Measurements from ENCODE around the gene CAMKK1. TPM values are rescaled to one million over a fixed set of nuclear protein-coding genes. Genes with fewer than 3 reads are reported as not detected.

Gene CAMKK1
- total RNA-seq, 1 donor, result 8.7 TPM

DNA sequence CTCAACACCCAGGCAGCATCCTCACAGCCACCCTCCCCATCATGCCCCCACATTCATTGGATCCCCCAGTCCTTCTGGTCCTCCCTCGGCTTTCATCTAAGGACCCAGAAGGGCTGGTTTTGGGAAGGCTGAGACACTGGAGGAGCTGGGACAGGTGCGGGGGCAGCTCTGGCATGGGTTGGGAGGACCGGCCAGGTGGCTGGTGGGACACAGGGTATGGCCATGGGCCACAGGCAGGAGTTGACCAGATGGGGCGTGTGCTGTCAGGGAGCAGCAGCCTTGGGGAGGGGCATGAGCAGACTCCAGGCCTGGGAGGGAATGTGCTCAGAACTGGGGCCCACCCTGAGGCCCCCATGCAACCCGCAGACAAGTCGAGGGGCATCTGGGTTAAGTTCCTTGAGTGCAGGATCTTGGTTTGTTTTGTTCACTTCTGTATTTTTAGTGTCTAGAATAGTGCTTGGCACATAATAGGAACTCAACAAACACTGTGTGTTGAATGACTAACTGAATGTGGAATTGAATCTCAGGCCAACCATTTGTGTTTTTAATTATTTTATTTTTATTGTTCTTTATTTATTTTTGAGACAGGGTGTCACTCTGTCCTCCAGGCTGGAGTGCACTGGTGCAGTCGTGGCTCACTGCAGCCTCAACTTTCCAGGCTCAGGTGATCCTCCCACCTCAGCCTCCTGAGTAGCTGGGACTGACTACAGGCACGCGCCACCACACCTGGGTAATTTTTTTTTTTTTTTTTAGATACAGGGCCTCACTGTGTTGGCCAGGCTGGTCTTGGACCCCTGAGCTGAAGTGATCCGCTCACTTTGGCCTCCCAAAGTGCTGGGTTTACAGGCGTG lies 17.8 kb upstream of the CAMKK1 start:
- no peak overlapping the region for H3K4me2 ChIP-seq (ENCODE audit: insufficient read depth, low read length)
- TF ChIP-seq, protein P1, sequence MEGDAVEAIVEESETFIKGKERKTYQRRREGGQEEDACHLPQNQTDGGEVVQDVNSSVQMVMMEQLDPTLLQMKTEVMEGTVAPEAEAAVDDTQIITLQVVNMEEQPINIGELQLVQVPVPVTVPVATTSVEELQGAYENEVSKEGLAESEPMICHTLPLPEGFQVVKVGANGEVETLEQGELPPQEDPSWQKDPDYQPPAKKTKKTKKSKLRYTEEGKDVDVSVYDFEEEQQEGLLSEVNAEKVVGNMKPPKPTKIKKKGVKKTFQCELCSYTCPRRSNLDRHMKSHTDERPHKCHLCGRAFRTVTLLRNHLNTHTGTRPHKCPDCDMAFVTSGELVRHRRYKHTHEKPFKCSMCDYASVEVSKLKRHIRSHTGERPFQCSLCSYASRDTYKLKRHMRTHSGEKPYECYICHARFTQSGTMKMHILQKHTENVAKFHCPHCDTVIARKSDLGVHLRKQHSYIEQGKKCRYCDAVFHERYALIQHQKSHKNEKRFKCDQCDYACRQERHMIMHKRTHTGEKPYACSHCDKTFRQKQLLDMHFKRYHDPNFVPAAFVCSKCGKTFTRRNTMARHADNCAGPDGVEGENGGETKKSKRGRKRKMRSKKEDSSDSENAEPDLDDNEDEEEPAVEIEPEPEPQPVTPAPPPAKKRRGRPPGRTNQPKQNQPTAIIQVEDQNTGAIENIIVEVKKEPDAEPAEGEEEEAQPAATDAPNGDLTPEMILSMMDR (IDR thresholded peaks at IDR 0.05; ENCODE audit: extremely low read depth, low read depth, low read length), result no peak
- H2AFZ ChIP-seq (ENCODE audit: low read length), result no peak overlapping the region
- H3K27ac ChIP-seq (ENCODE audit: low read depth, low read length), result no peak overlapping the region
- H3K27me3 ChIP-seq (ENCODE audit: insufficient read depth, low read length), result no peaks in the 10 kb centered on the region
- H3K36me3 ChIP-seq (ENCODE audit: insufficient read depth, low read length), result no peaks in the 10 kb centered on the region
- H3K79me2 ChIP-seq (ENCODE audit: insufficient read depth, low read length), result no peaks in the 10 kb centered on the region
- DNase-seq (ENCODE audit: insufficient read length, low spot score, missing footprints), result no peak
- no peaks in the 10 kb centered on the region for H4K20me1 ChIP-seq (ENCODE audit: insufficient read depth, low read length)
- H3K9me3 ChIP-seq (ENCODE audit: low read depth, low read length), result no peaks in the 10 kb centered on the region
- no peaks in the 10 kb centered on the region for H3K4me1 ChIP-seq (ENCODE audit: insufficient read depth, low read length)
- H3K4me3 ChIP-seq (ENCODE audit: insufficient read depth, low read length), result no peak overlapping the region

DNA sequence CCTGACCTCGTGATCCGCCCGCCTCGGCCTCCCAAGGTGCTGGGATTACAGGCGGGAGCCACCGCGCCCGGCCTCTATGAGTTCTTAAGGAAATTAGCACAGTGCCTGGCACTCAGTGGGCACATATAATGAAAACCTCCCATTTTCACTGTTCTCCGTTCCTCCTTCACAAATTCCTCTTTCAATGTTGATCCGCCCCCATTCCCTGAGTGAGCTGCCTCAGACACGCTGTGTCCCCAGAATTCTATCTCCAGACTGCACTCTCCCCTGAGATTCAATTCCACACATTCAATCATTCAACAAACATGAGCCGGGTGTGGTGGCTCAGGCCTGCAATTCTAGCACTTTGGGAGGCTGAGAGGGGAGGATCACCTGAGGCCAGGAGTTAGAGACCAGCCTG lies 16.4 kb upstream of the CAMKK1 start:
- H3K4me3 ChIP-seq (ENCODE audit: insufficient read depth, low read length), result no peak overlapping the region
- no peak for DNase-seq (ENCODE audit: insufficient read length, low spot score, missing footprints)

DNA sequence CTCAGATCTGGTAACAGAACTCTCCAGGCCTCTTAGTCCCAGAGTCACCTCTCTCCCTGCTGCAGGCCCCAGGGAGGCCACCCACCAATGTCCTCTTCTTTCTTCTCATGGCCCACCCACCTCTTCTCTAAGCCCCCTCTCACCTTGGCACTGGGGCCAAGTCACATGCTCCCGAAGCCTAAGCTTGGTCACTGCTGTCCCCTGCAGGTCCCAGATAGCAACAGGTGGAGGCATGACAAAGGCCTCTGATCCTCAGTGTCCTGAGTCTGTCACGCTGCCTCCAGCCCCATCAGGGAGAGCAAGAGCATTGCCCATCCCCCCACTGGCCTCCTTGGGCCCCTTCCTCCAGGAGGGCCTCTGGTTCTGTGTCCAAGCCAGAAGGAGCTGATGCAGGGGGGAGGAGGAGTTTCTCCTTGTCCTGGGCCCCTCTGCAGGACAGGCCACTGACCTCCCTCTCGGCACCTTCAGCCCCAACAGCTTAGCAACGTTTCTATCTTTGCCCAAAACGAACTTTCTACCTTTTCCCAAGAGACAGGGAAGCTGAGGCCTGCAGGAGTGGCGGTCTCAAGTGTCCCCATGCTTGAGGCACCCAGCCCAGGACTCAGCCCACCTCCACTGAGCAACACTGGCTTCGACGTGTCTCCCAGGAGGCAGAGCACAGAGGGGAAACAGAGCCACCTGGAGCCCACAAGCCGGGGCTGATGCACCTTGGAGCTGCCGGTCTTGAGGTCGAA lies 14.8 kb upstream of the CAMKK1 start:
- TF ChIP-seq, protein P1 (IDR thresholded peaks at IDR 0.05; ENCODE audit: extremely low read depth, low read depth, low read length), result peak; percentile 11
- no peaks in the 10 kb centered on the region for H3K36me3 ChIP-seq (ENCODE audit: insufficient read depth, low read length)
- DNase-seq (ENCODE audit: insufficient read length, low spot score, missing footprints), result no peak
- H3K4me3 ChIP-seq (ENCODE audit: insufficient read depth, low read length), result no peak overlapping the region
- H3K27ac ChIP-seq (ENCODE audit: low read depth, low read length), result no peak overlapping the region
- no peaks in the 10 kb centered on the region for H3K27me3 ChIP-seq (ENCODE audit: insufficient read depth, low read length)
- H3K4me2 ChIP-seq (ENCODE audit: insufficient read depth, low read length), result no peak overlapping the region
- H3K9me3 ChIP-seq (ENCODE audit: low read depth, low read length), result no peaks in the 10 kb centered on the region
- H4K20me1 ChIP-seq (ENCODE audit: insufficient read depth, low read length), result no peaks in the 10 kb centered on the region
- H3K79me2 ChIP-seq (ENCODE audit: insufficient read depth, low read length), result no peaks in the 10 kb centered on the region
- H3K4me1 ChIP-seq (ENCODE audit: insufficient read depth, low read length), result no peaks in the 10 kb centered on the region
- no peak overlapping the region for H2AFZ ChIP-seq (ENCODE audit: low read length)

More for the DNA sequence above, 16.4 kb upstream of the CAMKK1 start:
- H3K27me3 ChIP-seq (ENCODE audit: insufficient read depth, low read length), result no peaks in the 10 kb centered on the region
- H3K9me3 ChIP-seq (ENCODE audit: low read depth, low read length), result no peaks in the 10 kb centered on the region
- TF ChIP-seq, protein P1 (IDR thresholded peaks at IDR 0.05; ENCODE audit: extremely low read depth, low read depth, low read length), result no peak
- no peaks in the 10 kb centered on the region for H3K4me1 ChIP-seq (ENCODE audit: insufficient read depth, low read length)
- H3K4me2 ChIP-seq (ENCODE audit: insufficient read depth, low read length), result no peak overlapping the region
- H2AFZ ChIP-seq (ENCODE audit: low read length), result no peak overlapping the region
- H4K20me1 ChIP-seq (ENCODE audit: insufficient read depth, low read length), result no peaks in the 10 kb centered on the region
- no peaks in the 10 kb centered on the region for H3K36me3 ChIP-seq (ENCODE audit: insufficient read depth, low read length)
- no peak overlapping the region for H3K27ac ChIP-seq (ENCODE audit: low read depth, low read length)
- no peaks in the 10 kb centered on the region for H3K79me2 ChIP-seq (ENCODE audit: insufficient read depth, low read length)

DNA sequence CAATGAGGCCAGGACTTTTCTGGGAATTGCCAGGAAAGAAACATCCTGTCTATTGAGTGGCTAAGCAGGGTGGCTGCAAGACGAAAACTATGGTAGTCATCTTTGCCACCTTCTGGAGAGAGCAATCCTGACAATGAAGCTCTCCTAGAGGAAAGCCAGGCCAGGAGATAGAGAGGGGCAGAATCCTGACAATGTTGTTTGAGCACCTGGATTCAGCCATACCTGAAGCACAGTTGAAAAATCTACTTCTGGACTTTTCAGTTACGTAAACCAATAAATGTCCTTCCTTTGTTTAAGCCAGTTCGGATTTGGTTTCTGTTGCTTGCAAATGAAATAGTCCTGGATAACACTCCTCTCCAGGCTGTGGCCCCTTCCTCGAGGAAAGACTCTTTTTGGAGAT lies 14.0 kb upstream of the CAMKK1 start:
- no peaks in the 10 kb centered on the region for H3K9me3 ChIP-seq (ENCODE audit: low read depth, low read length)
- H3K4me3 ChIP-seq (ENCODE audit: insufficient read depth, low read length), result no peak overlapping the region
- no peaks in the 10 kb centered on the region for H3K36me3 ChIP-seq (ENCODE audit: insufficient read depth, low read length)
- H3K4me2 ChIP-seq (ENCODE audit: insufficient read depth, low read length), result no peak overlapping the region
- H4K20me1 ChIP-seq (ENCODE audit: insufficient read depth, low read length), result no peaks in the 10 kb centered on the region
- DNase-seq (ENCODE audit: insufficient read length, low spot score, missing footprints), result no peak
- H3K27me3 ChIP-seq (ENCODE audit: insufficient read depth, low read length), result no peaks in the 10 kb centered on the region
- TF ChIP-seq, protein P1 (IDR thresholded peaks at IDR 0.05; ENCODE audit: extremely low read depth, low read depth, low read length), result no peak
- H2AFZ ChIP-seq (ENCODE audit: low read length), result no peak overlapping the region
- no peak overlapping the region for H3K27ac ChIP-seq (ENCODE audit: low read depth, low read length)
- H3K79me2 ChIP-seq (ENCODE audit: insufficient read depth, low read length), result no peaks in the 10 kb centered on the region
- no peaks in the 10 kb centered on the region for H3K4me1 ChIP-seq (ENCODE audit: insufficient read depth, low read length)
